GM15510 (cell line): ENCODE data around the gene MCOLN2.

ENCODE experiments used
- POLR2A ChIP-seq: IDR thresholded peaks from 3 replicates; pipeline ENCODE4 v1.6.1; 2011; ENCODE audit warnings: borderline replicate concordance; ENCODE audit not compliant: insufficient read length; ENCODE audit errors: extremely low read depth

MCOLN2 gene

GRCh38 chr1:84995484-84996334 lies 1.2 kb downstream of the MCOLN2 start:
- peak; percentile 30 for TF ChIP-seq POLR2A

- no peak for TF ChIP-seq POLR2A
These were observed 5.6 kb downstream of the MCOLN2 start for GRCh38 chr1:84991097-84991920.

GRCh38 chr1:84988588-84988987 lies 8.3 kb downstream of the MCOLN2 start:
- TF ChIP-seq POLR2A, result peak; percentile 37

- no peak for TF ChIP-seq POLR2A
These were observed 11.5 kb downstream of the MCOLN2 start for GRCh38 chr1:84985365-84985764.

- TF ChIP-seq POLR2A, result no peak
These were observed 14.5 kb downstream of the MCOLN2 start for GRCh38 chr1:84982395-84982794.

- no peak for TF ChIP-seq POLR2A
These were observed 21.9 kb downstream of the MCOLN2 start for GRCh38 chr1:84975035-84975434.

GRCh38 chr1:84973498-84974334 lies 23.2 kb downstream of the MCOLN2 start:
- no peak for TF ChIP-seq POLR2A

- TF ChIP-seq POLR2A, result no peak
These were observed 24.4 kb downstream of the MCOLN2 start for GRCh38 chr1:84972377-84972987.

- TF ChIP-seq POLR2A, result no peak
These were observed 25.0 kb downstream of the MCOLN2 start for GRCh38 chr1:84971957-84972356.

GRCh38 chr1:84969489-84970250 lies 27.2 kb downstream of the MCOLN2 start:
- TF ChIP-seq POLR2A, result no peak

GRCh38 chr1:84968865-84969264 lies 28.0 kb downstream of the MCOLN2 start:
- TF ChIP-seq POLR2A, result no peak

GRCh38 chr1:84968101-84968500 lies 28.8 kb downstream of the MCOLN2 start:
- no peak for TF ChIP-seq POLR2A

- no peak for TF ChIP-seq POLR2A
These were observed 29.2 kb downstream of the MCOLN2 start for GRCh38 chr1:84967666-84968065.

GRCh38 chr1:84963021-84963420 lies 33.9 kb downstream of the MCOLN2 start:
- no peak for TF ChIP-seq POLR2A

- no peak for TF ChIP-seq POLR2A
These were observed 35.6 kb downstream of the MCOLN2 start for GRCh38 chr1:84961316-84961715.

- no peak for TF ChIP-seq POLR2A
These were observed 36.5 kb downstream of the MCOLN2 start for GRCh38 chr1:84960371-84960770.
